HG02970 (cell line): Measurements from ENCODE around the gene ARHGEF17.

Experiments used
- ATAC-seq: cut with Tn5 transposase; IDR thresholded peaks from one replicate; pipeline ENCODE4 v1.9.1; 2021; ENCODE audit warnings: mild to moderate bottlenecking, moderate library complexity, moderate number of reproducible peaks; ENCODE audit not compliant: unreplicated experiment, low FRiP score

Gene ARHGEF17

GRCh38 chr11:73290536-73290935 lies 17.5 kb upstream of the ARHGEF17 start:
- ATAC-seq: no peak

- no peak for ATAC-seq
These were observed 16.9 kb upstream of the ARHGEF17 start for GRCh38 chr11:73291196-73291595.

GRCh38 chr11:73291781-73292524 lies 16.1 kb upstream of the ARHGEF17 start:
- ATAC-seq: no peak

- no peak for ATAC-seq
These were observed 15.6 kb upstream of the ARHGEF17 start for GRCh38 chr11:73292525-73292894.

- no peak for ATAC-seq
These were observed 14.6 kb upstream of the ARHGEF17 start for GRCh38 chr11:73293356-73293936.

- no peak for ATAC-seq
These were observed 13.5 kb upstream of the ARHGEF17 start for GRCh38 chr11:73294604-73295003.

GRCh38 chr11:73295241-73295995 lies 12.7 kb upstream of the ARHGEF17 start:
- ATAC-seq: no peak

GRCh38 chr11:73295996-73296318 lies 12.1 kb upstream of the ARHGEF17 start:
- ATAC-seq: no peak

- ATAC-seq: no peak
These were observed 11.4 kb upstream of the ARHGEF17 start for GRCh38 chr11:73296501-73297230.

- no peak for ATAC-seq
These were observed 10.9 kb upstream of the ARHGEF17 start for GRCh38 chr11:73297231-73297590.

- ATAC-seq: no peak
These were observed 10.4 kb upstream of the ARHGEF17 start for GRCh38 chr11:73297702-73298101.

GRCh38 chr11:73298233-73298632 lies 9.8 kb upstream of the ARHGEF17 start:
- ATAC-seq: no peak

GRCh38 chr11:73299751-73300150 lies 8.3 kb upstream of the ARHGEF17 start:
- ATAC-seq: no peak

GRCh38 chr11:73306069-73306841 lies 1.8 kb upstream of the ARHGEF17 start:
- ATAC-seq: no peak

- no peak for ATAC-seq
These were observed 1.1 kb upstream of the ARHGEF17 start for GRCh38 chr11:73306977-73307322.

- ATAC-seq: peak; percentile 44
These were observed 613 bp upstream of the ARHGEF17 start for GRCh38 chr11:73307323-73308002.

GRCh38 chr11:73308961-73309919 lies 1.2 kb downstream of the ARHGEF17 start:
- no peak for ATAC-seq

- no peak for ATAC-seq
These were observed 2.0 kb downstream of the ARHGEF17 start for GRCh38 chr11:73310076-73310475.
